GM23338 (cell line): ENCODE data around the gene PCA3. TPM values are rescaled to one million over a fixed set of nuclear protein-coding genes. Genes with fewer than 3 reads are reported as not detected.

ENCODE experiments used
- ATAC-seq: fragments of 200-7000 bp; cut with Tn5 transposase; 3 replicates; pipeline ENCODE4 v1.9.1; 2020
- DNase-seq: peaks from one replicate; pipeline ENCODE4 v3.0.0-alpha.2; 2015; ENCODE audit warnings: low spot score
- H2AFZ ChIP-seq: fragments of 200-600 bp; sonication (generic); 2 replicates; pipeline ENCODE4 v1.8.0; 2016; ENCODE audit warnings: antibody characterized with exemption, mild to moderate bottlenecking, moderate library complexity
- H3F3A ChIP-seq: fragments of 200-600 bp; sonication (generic); replicated peaks from 2 replicates; pipeline ENCODE4 v1.8.0; 2017; ENCODE audit warnings: antibody characterized with exemption, mixed run types, low read depth
- H3K27ac ChIP-seq: fragments of 200-600 bp; sonication (generic); 2 replicates; pipeline ENCODE4 v1.6.1; 2016; ENCODE audit warnings: low read depth
- H3K27me3 ChIP-seq: fragments of 200-600 bp; sonication (generic); 2 replicates; pipeline ENCODE4 v1.8.0; 2016; ENCODE audit warnings: mild to moderate bottlenecking, mixed run types, moderate library complexity; ENCODE audit not compliant: insufficient read depth
- H3K36me3 ChIP-seq: fragments of 200-600 bp; sonication (generic); 2 replicates; pipeline ENCODE4 v1.8.0; 2016; ENCODE audit warnings: mild to moderate bottlenecking; ENCODE audit not compliant: insufficient read depth
- H3K4me1 ChIP-seq: fragments of 200-600 bp; sonication (generic); 2 replicates; pipeline ENCODE4 v1.8.0; 2016; ENCODE audit warnings: mild to moderate bottlenecking, moderate library complexity; ENCODE audit not compliant: insufficient read depth
- H3K4me2 ChIP-seq: fragments of 200-600 bp; sonication (generic); 2 replicates; pipeline ENCODE4 v1.7.1; 2017; ENCODE audit warnings: mixed run types
- H3K4me3 ChIP-seq: fragments of 200-600 bp; sonication (generic); 2 replicates; pipeline ENCODE4 v1.6.1; 2016; ENCODE audit warnings: mixed run types
- H3K79me2 ChIP-seq: fragments of 200-600 bp; sonication (generic); replicated peaks from 2 replicates; pipeline ENCODE4 v1.8.0; 2017; ENCODE audit warnings: mild to moderate bottlenecking; ENCODE audit not compliant: insufficient read depth
- H3K9me2 ChIP-seq: fragments of 200-600 bp; sonication (generic); 2 replicates; pipeline ENCODE4 v1.8.0; 2017; ENCODE audit not compliant: insufficient read depth
- H4K20me1 ChIP-seq: fragments of 200-600 bp; sonication (generic); replicated peaks from 2 replicates; pipeline ENCODE4 v1.8.0; 2017; ENCODE audit warnings: mild to moderate bottlenecking; ENCODE audit not compliant: insufficient read depth
- H3K27ac Mint-ChIP-seq: 2 replicates; pipeline ENCODE4 v1.8.0; 2020; ENCODE audit warnings: inconsistent platforms, mild to moderate bottlenecking, moderate library complexity, mixed read lengths
- H3K27me3 Mint-ChIP-seq: 3 replicates; pipeline ENCODE4 v1.8.0; 2022; ENCODE audit warnings: low read depth, mild to moderate bottlenecking, moderate library complexity, mixed read lengths, inconsistent platforms; ENCODE audit not compliant: insufficient read depth, poor library complexity
- H3K36me3 Mint-ChIP-seq: 3 replicates; pipeline ENCODE4 v1.8.0; 2021; ENCODE audit warnings: low read depth, mild to moderate bottlenecking, inconsistent platforms, moderate library complexity, mixed read lengths
- H3K4me1 Mint-ChIP-seq: 3 replicates; pipeline ENCODE4 v1.8.0; 2020; ENCODE audit warnings: mild to moderate bottlenecking, inconsistent platforms, mixed read lengths
- H3K4me3 Mint-ChIP-seq: 3 replicates; pipeline ENCODE4 v1.8.0; 2021; ENCODE audit warnings: moderate library complexity, mild to moderate bottlenecking, inconsistent platforms, mixed read lengths
- H3K9me3 Mint-ChIP-seq: 3 replicates; pipeline ENCODE4 v1.8.0; 2020; ENCODE audit warnings: moderate library complexity, mild to moderate bottlenecking, inconsistent platforms, mixed read lengths
- CTCF ChIP-seq, 2 experiments: fragments of 200-600 bp in 1 of 2; sonication (generic) in 1 of 2; conservative IDR thresholded peaks; 2 replicates each; pipeline versions ENCODE4 v1.5.1 to v1.6.1; 2016 to 2017; ENCODE audit warnings: antibody characterized with exemption in 2 of 2, low read depth in 2 of 2, mild to moderate bottlenecking in 2 of 2, moderate library complexity in 1 of 2
- ETS1 ChIP-seq: IDR thresholded peaks from 2 replicates; pipeline ENCODE4 v1.6.1; 2016; ENCODE audit warnings: antibody characterized with exemption
- EZH2 ChIP-seq: fragments of 200-600 bp; sonication (generic); IDR thresholded peaks from one replicate; pipeline ENCODE4 v1.8.0; 2017; ENCODE audit warnings: antibody characterized with exemption, mild to moderate bottlenecking, low read depth; ENCODE audit not compliant: unreplicated experiment
- REST ChIP-seq: IDR thresholded peaks from one replicate; pipeline ENCODE4 v1.6.1; 2018; ENCODE audit warnings: antibody characterized with exemption; ENCODE audit not compliant: unreplicated experiment
- ZNF114 ChIP-seq: fragments of 250-450 bp; sonication (Bioruptor Pico); IDR thresholded peaks from 2 replicates; pipeline ENCODE4 v1.5.0; 2020; ENCODE audit warnings: mild to moderate bottlenecking, moderate library complexity
- ZNF331 ChIP-seq: fragments of 250-450 bp; sonication (Bioruptor Pico); IDR thresholded peaks from 2 replicates; pipeline ENCODE4 v1.5.0; 2020; ENCODE audit warnings: low read depth, mild to moderate bottlenecking, moderate library complexity
- polyA plus RNA-seq: library from polyadenylated mRNA; unstranded; fragments of >200 nt; fragmentation: Nextera tagmentation; extraction: Ambion mirVana; gene quantifications from 2 replicates; pipeline ENCODE4 v1.2.1, GENCODE V29; 2016
- total RNA-seq: library from RNA; depleted of rRNA; stranded (reverse); fragments of >200 nt; shearing (Covaris generic); gene quantifications from 2 replicates; pipeline ENCODE4 v1.2.3, GENCODE V29; 2014

The PCA3 gene
- total and polyA plus RNA-seq, 2 experiments from 2014 or later = 0.28 to 0.76 TPM

- no peak for TF ChIP-seq REST
- TF ChIP-seq EZH2 = no peak
- no peak for TF ChIP-seq ETS1
- TF ChIP-seq CTCF (conservative IDR thresholded peaks at IDR 0.05; ENCODE audit: low read depth in 2 of 2) = no peak
- TF ChIP-seq ZNF331 (CRISPR knock-in tag) = no peak
These were observed 1.9 kb downstream of the PCA3 start (continued) for GRCh38 chr9:76766126-76766525.

GRCh38 chr9:76772686-76773445, 8.6 kb downstream of the PCA3 start:
- ATAC-seq (no peak), DNase-seq (no peak)
- TF ChIP-seq ZNF114 (CRISPR knock-in tag) = no peak
- Mint-ChIP-seq H3K4me3 (no peak overlapping the region), H3K36me3 (no peaks in the 10 kb centered on the region), H3K9me3 (no peaks in the 10 kb centered on the region), H3K27me3 (peaks cover 2% of the 10 kb centered on the region), H3K4me1 (no peaks in the 10 kb centered on the region), H3K27ac (no peak overlapping the region)
- H3F3A ChIP-seq = no peaks in the 10 kb centered on the region
- no peak overlapping the region for H3K4me3 ChIP-seq
- no peaks in the 10 kb centered on the region for H3K36me3 ChIP-seq
- H3K4me2 ChIP-seq = no peak overlapping the region
- H3K9me2 ChIP-seq = no peaks in the 10 kb centered on the region
- H3K79me2 ChIP-seq = no peaks in the 10 kb centered on the region
- H3K27ac ChIP-seq = no peak overlapping the region
- 0 out of 2 replicates have a peak, but pooled peaks cover 2% of the 10 kb centered on the region for H4K20me1 ChIP-seq
- no peaks in the 10 kb centered on the region for H3K27me3 ChIP-seq
- H2AFZ ChIP-seq = no peak overlapping the region
- no peaks in the 10 kb centered on the region for H3K4me1 ChIP-seq
